Ishikawa (cell line): Measurements from ENCODE around the gene ANTXR1.

Source experiments
- CEBPB ChIP-seq: IDR thresholded peaks from 2 replicates; pipeline ENCODE4 v1.6.1; 2012
- CREB1 ChIP-seq: IDR thresholded peaks from 2 replicates; pipeline ENCODE4 v1.6.1; 2012; ENCODE audit warnings: low read depth
- EGR1 ChIP-seq: IDR thresholded peaks from 2 replicates; pipeline ENCODE4 v1.6.1; 2012
- EP300 ChIP-seq: IDR thresholded peaks from 2 replicates; pipeline ENCODE4 v1.6.1; 2012; ENCODE audit warnings: borderline replicate concordance
- FOXM1 ChIP-seq: IDR thresholded peaks from 2 replicates; pipeline ENCODE4 v1.6.1; 2012; ENCODE audit warnings: low read depth, borderline replicate concordance
- MAX ChIP-seq: IDR thresholded peaks from 2 replicates; pipeline ENCODE4 v1.6.1; 2012
- NFIC ChIP-seq: IDR thresholded peaks from 2 replicates; pipeline ENCODE4 v1.6.1; 2012
- RAD21 ChIP-seq: IDR thresholded peaks from 2 replicates; pipeline ENCODE4 v1.6.1; 2012; ENCODE audit warnings: low read depth
- REST ChIP-seq: IDR thresholded peaks from 2 replicates; pipeline ENCODE4 v1.6.1; 2012; ENCODE audit warnings: low read depth, mild to moderate bottlenecking
- TAF1 ChIP-seq: IDR thresholded peaks from 2 replicates; pipeline ENCODE4 v1.6.1; 2012; ENCODE audit warnings: low read depth, mild to moderate bottlenecking
- TCF12 ChIP-seq: IDR thresholded peaks from 2 replicates; pipeline ENCODE4 v1.6.1; 2012; ENCODE audit warnings: low read depth
- TEAD4 ChIP-seq: IDR thresholded peaks from 2 replicates; pipeline ENCODE4 v1.6.1; 2012
- USF1 ChIP-seq: IDR thresholded peaks from 2 replicates; pipeline ENCODE4 v1.6.1; 2012
- YY1 ChIP-seq: IDR thresholded peaks from 2 replicates; pipeline ENCODE4 v1.6.1; 2012; ENCODE audit warnings: low read depth
- ZBTB7A ChIP-seq: IDR thresholded peaks from 2 replicates; pipeline ENCODE4 v1.6.1; 2012; ENCODE audit warnings: low read depth

ANTXR1 gene

GRCh38 chr2:68992341-68992740 is 20.6 kb upstream of the ANTXR1 start:
- TF ChIP-seq TEAD4: no peak
- TF ChIP-seq YY1: no peak
- TF ChIP-seq EGR1: no peak
- no peak for TF ChIP-seq CREB1
- no peak for TF ChIP-seq MAX
- no peak for TF ChIP-seq TAF1
- TF ChIP-seq RAD21: no peak
- no peak for TF ChIP-seq ZBTB7A
- no peak for TF ChIP-seq FOXM1
- no peak for TF ChIP-seq NFIC
- TF ChIP-seq EP300: no peak
- no peak for TF ChIP-seq REST
- no peak for TF ChIP-seq TCF12
- TF ChIP-seq USF1: no peak
- TF ChIP-seq CEBPB: no peak

GRCh38 chr2:68992933-68993332 is 20.0 kb upstream of the ANTXR1 start:
- TF ChIP-seq CEBPB: no peak
- no peak for TF ChIP-seq ZBTB7A
- no peak for TF ChIP-seq YY1
- TF ChIP-seq USF1: no peak
- no peak for TF ChIP-seq TEAD4
- no peak for TF ChIP-seq TCF12
- no peak for TF ChIP-seq MAX
- no peak for TF ChIP-seq TAF1

- TF ChIP-seq FOXM1 (no peak), TAF1 (no peak), REST (no peak), NFIC (no peak), MAX (no peak), EGR1 (no peak), ZBTB7A (no peak), RAD21 (no peak), TEAD4 (no peak), EP300 (no peak)
These were observed 19.3 kb upstream of the ANTXR1 start for GRCh38 chr2:68993660-68994059.

- TF ChIP-seq MAX (peak; percentile 38), TCF12 (peak; percentile 53; the same call in 1 of the 2 replicates), NFIC (peak; percentile 90), TEAD4 (0 out of 2 replicates have a peak, but pooled peaks have one; percentile 23), EGR1 (no peak)
These were observed 18.1 kb upstream of the ANTXR1 start for GRCh38 chr2:68994864-68995263.

GRCh38 chr2:68995916-68996315 is 17.1 kb upstream of the ANTXR1 start:
- TF ChIP-seq ZBTB7A: no peak
- no peak for TF ChIP-seq NFIC
- no peak for TF ChIP-seq REST
- TF ChIP-seq TAF1: no peak
- no peak for TF ChIP-seq EGR1
- no peak for TF ChIP-seq YY1
- no peak for TF ChIP-seq CREB1
- TF ChIP-seq TCF12: no peak
- no peak for TF ChIP-seq RAD21
- no peak for TF ChIP-seq EP300
- TF ChIP-seq FOXM1: no peak
- no peak for TF ChIP-seq TEAD4
- TF ChIP-seq CEBPB: no peak
- no peak for TF ChIP-seq MAX
- no peak for TF ChIP-seq USF1
